ENCODE measurements around the gene YTHDF1. TPM values are rescaled to one million over a fixed set of nuclear protein-coding genes. Genes with fewer than 3 reads are reported as not detected.

Gene YTHDF1
- total and polyA plus RNA-seq, 2 donors (not counting 1 experiment from before 2014, with no cell fraction given), result 16.3 to 25.9 TPM

GRCh38 chr20:63202811-63203526 lies 13.0 kb downstream of the YTHDF1 start:
- Histone ChIP-seq H3K36me3 (ENCODE audit: control insufficient read depth, insufficient read depth, low read length) (peaks cover 27% of the 10 kb centered on the region), H4K20me1 (ENCODE audit: control insufficient read depth, extremely low read depth, insufficient read depth, low read length) (no peaks in the 10 kb centered on the region), H3K9ac (ENCODE audit: insufficient read depth, low read length) (no peak overlapping the region), H3K4me2 (ENCODE audit: extremely low read depth, insufficient read depth, low read length) (no peak overlapping the region), H3K27me3 (ENCODE audit: control insufficient read depth, insufficient read depth, low read length) (no peaks in the 10 kb centered on the region), H3K79me2 (ENCODE audit: control insufficient read depth, insufficient read depth, low read length) (peaks cover 46% of the 10 kb centered on the region), H3K27ac (ENCODE audit: insufficient read depth, low read length) (no peak overlapping the region), H3K9me3 (ENCODE audit: control insufficient read depth, insufficient read depth, low read depth, low read length) (no peaks in the 10 kb centered on the region), H3K4me1 (ENCODE audit: control insufficient read depth, extremely low read depth, insufficient read depth, low read length) (no peaks in the 10 kb centered on the region), H3K4me3 (replicated peaks in 1 of 4; ENCODE audit: control extremely low read depth in 1 of 4, insufficient read depth in 1 of 4, low read depth in 3 of 4, low read length in 4 of 4) (no peak overlapping the region), H2AFZ (ENCODE audit: low read length) (no peak overlapping the region)
- TF ChIP-seq CTCF (conservative IDR thresholded peaks at IDR 0.05 in 1 of 2, IDR thresholded peaks at IDR 0.05 in 1 of 2; ENCODE audit: low read depth in 1 of 2, low read length in 2 of 2), result no peak
- no peak for TF ChIP-seq EZH2 (IDR thresholded peaks at IDR 0.05; ENCODE audit: low read length, missing control alignments)
- DNase-seq (ENCODE audit: low read depth in 2 of 2), result no peak

GRCh38 chr20:63202021-63202420 lies 13.9 kb downstream of the YTHDF1 start:
- no peak overlapping the region for H2AFZ ChIP-seq (ENCODE audit: low read length)
- peaks cover 1% of the 10 kb centered on the region for H4K20me1 ChIP-seq (ENCODE audit: control insufficient read depth, extremely low read depth, insufficient read depth, low read length)
- no peak for DNase-seq (ENCODE audit: low read depth in 2 of 2)
- no peak overlapping the region for H3K4me3 ChIP-seq (replicated peaks in 1 of 4; ENCODE audit: control extremely low read depth in 1 of 4, insufficient read depth in 1 of 4, low read depth in 3 of 4, low read length in 4 of 4)
- no peak overlapping the region for H3K27ac ChIP-seq (ENCODE audit: insufficient read depth, low read length)
- peaks cover 27% of the 10 kb centered on the region for H3K36me3 ChIP-seq (ENCODE audit: control insufficient read depth, insufficient read depth, low read length)
- TF ChIP-seq CTCF (conservative IDR thresholded peaks at IDR 0.05 in 1 of 2, IDR thresholded peaks at IDR 0.05 in 1 of 2; ENCODE audit: low read depth in 1 of 2, low read length in 2 of 2), result no peak
- no peak for TF ChIP-seq EZH2 (IDR thresholded peaks at IDR 0.05; ENCODE audit: low read length, missing control alignments)
- no peak overlapping the region for H3K9ac ChIP-seq (ENCODE audit: insufficient read depth, low read length)
- no peak overlapping the region for H3K4me2 ChIP-seq (ENCODE audit: extremely low read depth, insufficient read depth, low read length)
- H3K4me1 ChIP-seq (ENCODE audit: control insufficient read depth, extremely low read depth, insufficient read depth, low read length), result no peaks in the 10 kb centered on the region
- no peaks in the 10 kb centered on the region for H3K9me3 ChIP-seq (ENCODE audit: control insufficient read depth, insufficient read depth, low read depth, low read length)
- peaks cover 53% of the 10 kb centered on the region for H3K79me2 ChIP-seq (ENCODE audit: control insufficient read depth, insufficient read depth, low read length)
- H3K27me3 ChIP-seq (ENCODE audit: control insufficient read depth, insufficient read depth, low read length), result no peaks in the 10 kb centered on the region

- Histone ChIP-seq H3K9ac (ENCODE audit: insufficient read depth, low read length) (no peak overlapping the region), H3K4me1 (ENCODE audit: control insufficient read depth, extremely low read depth, insufficient read depth, low read length) (no peaks in the 10 kb centered on the region), H4K20me1 (ENCODE audit: control insufficient read depth, extremely low read depth, insufficient read depth, low read length) (peaks cover 4% of the 10 kb centered on the region), H3K27ac (ENCODE audit: insufficient read depth, low read length) (no peak overlapping the region), H3K36me3 (ENCODE audit: control insufficient read depth, insufficient read depth, low read length) (peaks cover 20% of the 10 kb centered on the region), H3K27me3 (ENCODE audit: control insufficient read depth, insufficient read depth, low read length) (no peaks in the 10 kb centered on the region), H3K79me2 (ENCODE audit: control insufficient read depth, insufficient read depth, low read length) (peaks cover 39% of the 10 kb centered on the region), H2AFZ (ENCODE audit: low read length) (no peak overlapping the region), H3K9me3 (ENCODE audit: control insufficient read depth, insufficient read depth, low read depth, low read length) (no peaks in the 10 kb centered on the region), H3K4me2 (ENCODE audit: extremely low read depth, insufficient read depth, low read length) (no peak overlapping the region), H3K4me3 (replicated peaks in 1 of 4; ENCODE audit: control extremely low read depth in 1 of 4, insufficient read depth in 1 of 4, low read depth in 3 of 4, low read length in 4 of 4) (no peak overlapping the region)
- TF ChIP-seq EZH2 (IDR thresholded peaks at IDR 0.05; ENCODE audit: low read length, missing control alignments), result no peak
- TF ChIP-seq CTCF (conservative IDR thresholded peaks at IDR 0.05 in 1 of 2, IDR thresholded peaks at IDR 0.05 in 1 of 2; ENCODE audit: low read depth in 1 of 2, low read length in 2 of 2), result no peak
- DNase-seq (ENCODE audit: low read depth in 2 of 2), result no peak
These were observed 17.3 kb downstream of the YTHDF1 start for GRCh38 chr20:63198606-63199005.

All from fibroblast of lung (primary cell).